ENCODE measurements around the gene GDA. TPM values are rescaled to one million over a fixed set of nuclear protein-coding genes. Genes with fewer than 3 reads are reported as not detected.
"Not testable (repeated sequence)": the region's sequence is repeated elsewhere in the genome, so short reads cannot be mapped to it uniquely, and the experiment has no call there.

GDA gene
- total and polyA plus RNA-seq, 4 donors = 0.37 to 24.4 (median 19.5) TPM

DNA sequence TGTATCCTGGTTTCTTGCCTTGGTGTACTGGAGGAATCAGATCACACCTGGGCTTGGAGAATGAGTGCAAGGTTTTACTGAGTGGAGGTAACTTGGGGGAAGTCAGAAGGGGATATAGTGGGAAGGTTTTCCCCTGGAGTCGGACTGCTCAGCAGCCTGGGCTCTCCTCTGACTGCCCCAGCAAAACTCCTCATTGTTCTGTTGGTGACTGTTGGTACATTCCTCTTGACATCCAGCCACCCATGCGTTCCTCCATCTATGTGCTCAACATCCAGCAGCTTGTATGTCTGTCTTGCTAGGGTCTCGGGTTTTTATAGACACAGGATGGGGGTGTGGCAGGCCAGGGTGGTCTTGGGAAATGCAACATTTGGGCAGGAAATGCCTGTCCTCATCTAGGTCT is 119.7 kb downstream of the GDA start:
- TF ChIP-seq, protein P1, sequence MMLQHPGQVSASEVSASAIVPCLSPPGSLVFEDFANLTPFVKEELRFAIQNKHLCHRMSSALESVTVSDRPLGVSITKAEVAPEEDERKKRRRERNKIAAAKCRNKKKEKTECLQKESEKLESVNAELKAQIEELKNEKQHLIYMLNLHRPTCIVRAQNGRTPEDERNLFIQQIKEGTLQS (IDR thresholded peaks at IDR 0.05) = no peak
- TF ChIP-seq GABPA (IDR thresholded peaks at IDR 0.05 in 1 of 2, conservative IDR thresholded peaks at IDR 0.05 in 1 of 2) = no peak
- no peak for DNase-seq (ENCODE audit: low spot score)
- Histone ChIP-seq H3K27ac (ENCODE audit: low read depth in 1 of 2, low read length in 2 of 2) (no peak overlapping the region), H3K27me3 (ENCODE audit: control insufficient read depth in 4 of 4, insufficient read depth in 4 of 4, low read length in 3 of 4) (no peaks in the 10 kb centered on the region), H3K9ac (ENCODE audit: low read depth in 1 of 2, low read length in 2 of 2) (no peak overlapping the region), H3K4me1 (ENCODE audit: control insufficient read depth in 4 of 4, insufficient read depth in 4 of 4, low read length in 3 of 4) (no peaks in the 10 kb centered on the region), H3K9me3 (ENCODE audit: control insufficient read depth in 4 of 4, low read length in 3 of 4) (no peaks in the 10 kb centered on the region), H3K36me3 (ENCODE audit: control insufficient read depth in 4 of 4, insufficient read depth in 3 of 4, low read depth in 1 of 4, low read length in 3 of 4) (no peaks in the 10 kb centered on the region), H3K4me3 (ENCODE audit: low read depth in 1 of 3, low read length in 3 of 3) (no peak overlapping the region)
- WGBS = 75% methylated on average over 3 of the region's 3 CpGs

DNA sequence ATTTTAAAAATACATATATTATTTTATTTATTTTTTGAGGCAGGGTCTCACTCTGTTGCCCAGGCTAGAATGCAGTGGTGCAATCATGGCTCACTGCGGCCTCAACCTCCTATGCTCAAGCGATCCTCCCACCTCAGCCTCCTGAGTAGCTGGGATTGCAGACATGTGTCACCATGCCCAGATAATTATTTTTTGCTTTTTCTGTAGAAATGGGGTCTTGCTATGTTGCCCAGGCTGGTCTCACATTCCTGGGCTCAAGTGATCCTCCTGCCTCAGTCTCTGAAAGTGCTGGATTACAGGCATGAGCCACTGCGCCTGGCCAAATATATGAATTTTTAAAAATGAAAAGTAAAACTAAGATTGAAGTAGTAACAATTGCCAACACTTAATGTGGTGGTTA is 121.1 kb downstream of the GDA start:
- not testable (repeated sequence) for H3K27ac ChIP-seq (ENCODE audit: low read depth in 1 of 2, low read length in 2 of 2); H3K4me3 ChIP-seq (ENCODE audit: low read depth in 1 of 3, low read length in 3 of 3); H3K36me3 ChIP-seq (ENCODE audit: control insufficient read depth in 4 of 4, insufficient read depth in 3 of 4, low read depth in 1 of 4, low read length in 3 of 4); H3K27me3 ChIP-seq (ENCODE audit: control insufficient read depth in 4 of 4, insufficient read depth in 4 of 4, low read length in 3 of 4); DNase-seq (ENCODE audit: low spot score); H3K9ac ChIP-seq (ENCODE audit: low read depth in 1 of 2, low read length in 2 of 2); H3K9me3 ChIP-seq (ENCODE audit: control insufficient read depth in 4 of 4, low read length in 3 of 4); H3K4me1 ChIP-seq (ENCODE audit: control insufficient read depth in 4 of 4, insufficient read depth in 4 of 4, low read length in 3 of 4)
- 97% methylated on average over 3 of the region's 3 CpGs for WGBS

DNA sequence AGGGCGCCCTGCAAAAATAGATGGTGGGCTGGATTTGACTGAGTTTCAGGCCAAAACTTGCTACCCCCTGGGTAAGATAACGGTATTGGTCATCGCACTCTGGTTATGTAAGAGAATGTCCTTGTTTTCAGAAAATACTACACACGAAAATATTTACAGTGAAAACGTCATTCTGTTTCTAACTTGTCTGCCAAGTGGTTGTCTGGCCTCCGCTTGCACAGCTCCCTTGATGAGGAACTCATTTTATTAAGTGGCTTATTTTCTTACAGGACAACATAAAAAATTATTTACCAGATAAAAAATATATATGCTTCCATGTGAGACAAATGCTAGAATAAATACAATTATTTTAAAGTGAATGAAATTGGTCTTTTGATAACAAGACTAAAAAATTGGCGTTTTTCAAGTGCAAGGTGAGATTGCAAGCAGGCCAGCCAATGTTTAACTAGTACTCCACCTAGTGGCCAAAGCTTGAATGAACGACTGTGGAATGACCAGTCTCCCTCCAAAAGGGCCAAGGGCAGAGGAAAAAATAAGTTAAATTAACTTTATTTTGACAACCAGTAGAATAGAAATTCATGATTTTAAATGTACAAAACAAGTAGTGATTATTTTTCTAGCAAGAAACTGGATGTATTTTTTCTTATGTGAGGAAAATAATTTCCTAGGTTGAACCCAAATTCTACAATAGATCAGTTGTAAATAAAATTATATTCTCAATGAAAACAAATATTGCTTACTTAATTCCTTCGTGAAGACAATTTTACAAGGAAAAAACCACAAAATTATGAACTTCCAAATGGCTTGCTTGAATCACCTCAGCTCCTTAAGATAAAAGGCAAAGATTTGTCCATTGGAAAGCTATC is 122.6 kb downstream of the GDA start:
- H3K9me3 ChIP-seq (ENCODE audit: control insufficient read depth in 4 of 4, low read length in 3 of 4) = no peaks in the 10 kb centered on the region
- TF ChIP-seq NR2F2 (IDR thresholded peaks at IDR 0.05) (no peak), EGR1 (IDR thresholded peaks at IDR 0.05; ENCODE audit: low read depth in 2 of 2) (no peak), JUND (IDR thresholded peaks at IDR 0.05) (no peak), HNF4A (conservative IDR thresholded peaks at IDR 0.05) (no peak), TAF1 (conservative IDR thresholded peaks at IDR 0.05) (no peak), RAD21 (IDR thresholded peaks at IDR 0.05) (peak; percentile 94 to 96)
- TF ChIP-seq, protein P2, sequence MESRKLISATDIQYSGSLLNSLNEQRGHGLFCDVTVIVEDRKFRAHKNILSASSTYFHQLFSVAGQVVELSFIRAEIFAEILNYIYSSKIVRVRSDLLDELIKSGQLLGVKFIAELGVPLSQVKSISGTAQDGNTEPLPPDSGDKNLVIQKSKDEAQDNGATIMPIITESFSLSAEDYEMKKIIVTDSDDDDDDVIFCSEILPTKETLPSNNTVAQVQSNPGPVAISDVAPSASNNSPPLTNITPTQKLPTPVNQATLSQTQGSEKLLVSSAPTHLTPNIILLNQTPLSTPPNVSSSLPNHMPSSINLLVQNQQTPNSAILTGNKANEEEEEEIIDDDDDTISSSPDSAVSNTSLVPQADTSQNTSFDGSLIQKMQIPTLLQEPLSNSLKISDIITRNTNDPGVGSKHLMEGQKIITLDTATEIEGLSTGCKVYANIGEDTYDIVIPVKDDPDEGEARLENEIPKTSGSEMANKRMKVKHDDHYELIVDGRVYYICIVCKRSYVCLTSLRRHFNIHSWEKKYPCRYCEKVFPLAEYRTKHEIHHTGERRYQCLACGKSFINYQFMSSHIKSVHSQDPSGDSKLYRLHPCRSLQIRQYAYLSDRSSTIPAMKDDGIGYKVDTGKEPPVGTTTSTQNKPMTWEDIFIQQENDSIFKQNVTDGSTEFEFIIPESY (IDR thresholded peaks at IDR 0.05) = no peak
- TF ChIP-seq, protein P3, sequence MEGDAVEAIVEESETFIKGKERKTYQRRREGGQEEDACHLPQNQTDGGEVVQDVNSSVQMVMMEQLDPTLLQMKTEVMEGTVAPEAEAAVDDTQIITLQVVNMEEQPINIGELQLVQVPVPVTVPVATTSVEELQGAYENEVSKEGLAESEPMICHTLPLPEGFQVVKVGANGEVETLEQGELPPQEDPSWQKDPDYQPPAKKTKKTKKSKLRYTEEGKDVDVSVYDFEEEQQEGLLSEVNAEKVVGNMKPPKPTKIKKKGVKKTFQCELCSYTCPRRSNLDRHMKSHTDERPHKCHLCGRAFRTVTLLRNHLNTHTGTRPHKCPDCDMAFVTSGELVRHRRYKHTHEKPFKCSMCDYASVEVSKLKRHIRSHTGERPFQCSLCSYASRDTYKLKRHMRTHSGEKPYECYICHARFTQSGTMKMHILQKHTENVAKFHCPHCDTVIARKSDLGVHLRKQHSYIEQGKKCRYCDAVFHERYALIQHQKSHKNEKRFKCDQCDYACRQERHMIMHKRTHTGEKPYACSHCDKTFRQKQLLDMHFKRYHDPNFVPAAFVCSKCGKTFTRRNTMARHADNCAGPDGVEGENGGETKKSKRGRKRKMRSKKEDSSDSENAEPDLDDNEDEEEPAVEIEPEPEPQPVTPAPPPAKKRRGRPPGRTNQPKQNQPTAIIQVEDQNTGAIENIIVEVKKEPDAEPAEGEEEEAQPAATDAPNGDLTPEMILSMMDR (IDR thresholded peaks at IDR 0.05; ENCODE audit: low read depth, low read length, missing input control) = peak; percentile 85
- no peak overlapping the region for H3K4me3 ChIP-seq (ENCODE audit: low read depth in 1 of 3, low read length in 3 of 3)
- no peak overlapping the region for H3K9ac ChIP-seq (ENCODE audit: low read depth in 1 of 2, low read length in 2 of 2)
- WGBS = 27% methylated on average over 9 of the region's 9 CpGs
- H3K36me3 ChIP-seq (ENCODE audit: control insufficient read depth in 4 of 4, insufficient read depth in 3 of 4, low read depth in 1 of 4, low read length in 3 of 4) = no peaks in the 10 kb centered on the region
- DNase-seq (ENCODE audit: low spot score) = peak; percentile 60
- no peaks in the 10 kb centered on the region for H3K27me3 ChIP-seq (ENCODE audit: control insufficient read depth in 4 of 4, insufficient read depth in 4 of 4, low read length in 3 of 4)
- no peak overlapping the region for H3K27ac ChIP-seq (ENCODE audit: low read depth in 1 of 2, low read length in 2 of 2)
- H3K4me1 ChIP-seq (ENCODE audit: control insufficient read depth in 4 of 4, insufficient read depth in 4 of 4, low read length in 3 of 4) = no peaks in the 10 kb centered on the region
